ENCODE measurements around the gene EFR3B.

DNA sequence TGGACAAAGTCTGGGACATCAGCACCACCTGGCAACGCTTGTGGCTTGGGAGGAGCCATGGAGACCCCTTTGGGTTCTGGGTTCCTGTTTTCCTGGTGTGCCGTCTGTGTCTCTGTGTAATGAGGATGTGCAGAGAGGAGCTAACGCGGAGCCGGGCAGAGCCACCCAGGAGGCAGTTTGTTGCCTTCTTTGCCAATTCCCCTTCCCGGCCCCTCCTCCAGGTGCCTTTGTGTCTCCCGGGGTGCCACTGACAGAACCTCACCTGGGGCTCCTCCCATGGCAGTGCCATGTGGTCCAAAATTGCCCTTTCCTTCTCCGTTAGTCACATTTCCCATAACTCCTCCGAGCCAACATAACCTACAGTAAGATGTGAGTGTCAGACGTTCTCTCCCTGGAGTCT, 113.5 kb downstream of the EFR3B start:
- TF ChIP-seq EP300 (IDR thresholded peaks at IDR 0.05) (no peak), POLR2A (IDR thresholded peaks at IDR 0.05) (no peak)

Data from ovary (tissue), 1 donor.